Fibroblast of pulmonary artery (primary cell): ENCODE results near the gene TBC1D22B.

Experiments used
- DNase-seq: peaks from one replicate; pipeline ENCODE4 v3.0.0-alpha.2; 2010; ENCODE audit warnings: low read depth
- H3K4me3 ChIP-seq: replicated peaks from 2 replicates; pipeline ENCODE4 v1.5.1; 2011; ENCODE audit warnings: low read depth, mild to moderate bottlenecking, control low read depth, low read length, moderate library complexity
- TF ChIP-seq, protein P1 (sequence below): IDR thresholded peaks from 2 replicates; pipeline ENCODE4 v1.5.1; 2011; ENCODE audit warnings: mild to moderate bottlenecking, control low read depth, low read length, inconsistent platforms; ENCODE audit errors: missing control alignments

TBC1D22B gene

GRCh38 chr6:37265860-37266259, 8.3 kb downstream of the TBC1D22B start:
- no peak for DNase-seq
- TF ChIP-seq, protein P1, sequence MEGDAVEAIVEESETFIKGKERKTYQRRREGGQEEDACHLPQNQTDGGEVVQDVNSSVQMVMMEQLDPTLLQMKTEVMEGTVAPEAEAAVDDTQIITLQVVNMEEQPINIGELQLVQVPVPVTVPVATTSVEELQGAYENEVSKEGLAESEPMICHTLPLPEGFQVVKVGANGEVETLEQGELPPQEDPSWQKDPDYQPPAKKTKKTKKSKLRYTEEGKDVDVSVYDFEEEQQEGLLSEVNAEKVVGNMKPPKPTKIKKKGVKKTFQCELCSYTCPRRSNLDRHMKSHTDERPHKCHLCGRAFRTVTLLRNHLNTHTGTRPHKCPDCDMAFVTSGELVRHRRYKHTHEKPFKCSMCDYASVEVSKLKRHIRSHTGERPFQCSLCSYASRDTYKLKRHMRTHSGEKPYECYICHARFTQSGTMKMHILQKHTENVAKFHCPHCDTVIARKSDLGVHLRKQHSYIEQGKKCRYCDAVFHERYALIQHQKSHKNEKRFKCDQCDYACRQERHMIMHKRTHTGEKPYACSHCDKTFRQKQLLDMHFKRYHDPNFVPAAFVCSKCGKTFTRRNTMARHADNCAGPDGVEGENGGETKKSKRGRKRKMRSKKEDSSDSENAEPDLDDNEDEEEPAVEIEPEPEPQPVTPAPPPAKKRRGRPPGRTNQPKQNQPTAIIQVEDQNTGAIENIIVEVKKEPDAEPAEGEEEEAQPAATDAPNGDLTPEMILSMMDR: no peak
- H3K4me3 ChIP-seq: no peak overlapping the region

GRCh38 chr6:37269105-37269504, 11.5 kb downstream of the TBC1D22B start:
- H3K4me3 ChIP-seq: no peak overlapping the region
- no peak for DNase-seq
- TF ChIP-seq, protein P1: no peak

- DNase-seq: no peak
- no peak overlapping the region for H3K4me3 ChIP-seq
- TF ChIP-seq, protein P1: no peak
These were observed 15.4 kb downstream of the TBC1D22B start for GRCh38 chr6:37272834-37273566.

DNA sequence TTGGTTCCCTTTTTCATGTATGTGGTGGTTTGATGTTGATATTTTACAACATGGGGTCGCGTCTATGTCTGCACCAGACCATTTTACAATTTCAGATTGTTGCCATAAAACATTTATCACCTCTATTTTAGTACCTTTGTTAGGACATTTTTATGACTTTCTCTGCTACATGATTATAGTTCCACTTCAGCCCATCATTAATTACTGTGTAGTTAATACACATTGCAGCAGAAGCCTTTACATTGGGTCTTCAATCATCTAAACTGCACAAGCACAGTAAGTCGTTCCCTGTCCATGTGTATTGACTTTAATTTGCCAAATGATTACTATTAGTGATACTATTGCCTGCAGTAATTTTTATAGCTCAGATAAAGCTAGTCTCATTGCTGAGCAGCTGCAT, 16.1 kb downstream of the TBC1D22B start:
- no peak for DNase-seq
- H3K4me3 ChIP-seq: no peak overlapping the region
- TF ChIP-seq, protein P1: no peak

DNA sequence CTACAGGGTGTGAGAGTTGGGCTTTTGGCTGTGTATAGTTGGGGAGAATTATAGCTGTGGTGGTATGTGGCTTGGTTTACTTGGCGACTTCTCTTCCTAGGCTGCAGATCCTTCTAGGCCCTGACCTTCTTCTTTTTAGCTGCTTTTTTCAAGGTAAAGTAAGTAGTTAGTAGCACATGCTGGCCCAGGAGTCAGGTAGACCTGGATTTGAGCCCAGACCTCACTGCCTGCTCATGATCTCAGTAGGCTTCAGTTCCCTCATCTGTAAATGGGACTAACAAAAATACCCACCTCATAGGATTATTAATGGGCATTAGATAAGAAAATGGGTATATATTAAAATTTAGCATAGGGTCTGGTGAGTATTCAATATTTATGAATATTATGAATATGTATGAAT, 17.8 kb downstream of the TBC1D22B start:
- DNase-seq: no peak
- H3K4me3 ChIP-seq: no peak overlapping the region
- TF ChIP-seq, protein P1: no peak

DNA sequence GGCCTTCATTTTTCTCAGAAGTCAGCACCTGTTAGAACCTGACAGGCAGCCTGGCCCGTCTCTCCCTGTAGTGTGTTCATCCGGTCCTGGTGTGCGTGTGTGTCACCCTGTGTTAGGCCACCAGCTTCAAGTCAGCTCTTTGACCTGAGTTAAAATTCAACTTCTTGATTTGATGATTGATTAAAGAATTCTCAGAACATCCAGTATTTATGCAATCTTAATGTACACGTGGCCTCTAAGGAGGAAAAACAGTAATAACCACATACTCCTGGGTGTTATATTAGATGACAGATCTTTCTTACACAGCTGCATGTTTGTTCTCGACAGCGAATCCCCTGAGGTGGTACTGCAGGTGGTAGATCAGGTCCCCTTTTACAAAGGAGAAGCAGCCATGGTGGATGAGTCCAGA, 19.4 kb downstream of the TBC1D22B start:
- H3K4me3 ChIP-seq: no peak overlapping the region
- TF ChIP-seq, protein P1: no peak
- DNase-seq: no peak
